HepG2 (cell line): ENCODE data around the gene MTFR1L. TPM values are rescaled to one million over a fixed set of nuclear protein-coding genes. Genes with fewer than 3 reads are reported as not detected.

Source experiments
- ARNT2 ChIP-seq: sonication (generic); formaldehyde crosslinking; IDR thresholded peaks from 2 replicates; pipeline ENCODE4 v1.8.0; 2022; ENCODE audit warnings: mild to moderate bottlenecking, low read depth, missing genetic modification reagents, moderate library complexity
- EED ChIP-seq: sonication (generic); formaldehyde crosslinking; IDR thresholded peaks from 2 replicates; pipeline ENCODE4 v1.5.0; 2020; ENCODE audit warnings: mild to moderate bottlenecking, missing genetic modification reagents
- FOXP1 ChIP-seq, 2 experiments: fragments of 450-650 bp in 1 of 2; IDR thresholded peaks; 2 replicates each; pipeline ENCODE4 v1.6.1; 2017 to 2018; ENCODE audit warnings: antibody characterized with exemption in 1 of 2
- GPN1 ChIP-seq: sonication (generic); formaldehyde crosslinking; IDR thresholded peaks from 2 replicates; pipeline ENCODE4 v1.5.1; 2020; ENCODE audit warnings: missing genetic modification reagents, borderline replicate concordance
- IRF2 ChIP-seq: IDR thresholded peaks from 2 replicates; pipeline ENCODE4 v1.6.1; 2018; ENCODE audit warnings: missing genetic modification reagents, missing compliant biosample characterization
- MAFG ChIP-seq: sonication (generic); formaldehyde crosslinking; IDR thresholded peaks from 2 replicates; pipeline ENCODE4 v1.5.1; 2020; ENCODE audit warnings: mild to moderate bottlenecking, missing genetic modification reagents
- MAX ChIP-seq: IDR thresholded peaks from 2 replicates; pipeline ENCODE4 v1.6.1; 2012; ENCODE audit warnings: inconsistent platforms
- NCOR1 ChIP-seq: fragments of 200-600 bp; sonication (generic); IDR thresholded peaks from 2 replicates; pipeline ENCODE4 v1.7.0; 2017; ENCODE audit warnings: antibody characterized with exemption, low read length, borderline replicate concordance
- PHF20 ChIP-seq: sonication (generic); formaldehyde crosslinking; IDR thresholded peaks from 2 replicates; pipeline ENCODE4 v1.5.0; 2020; ENCODE audit warnings: mild to moderate bottlenecking, missing genetic modification reagents
- SOX13 ChIP-seq, 3 experiments: fragments of 450-650 bp in 1 of 3; sonication (generic) in 1 of 3; formaldehyde crosslinking in 1 of 3; IDR thresholded peaks in 2 of 3; conservative IDR thresholded peaks in 1 of 3; 2 replicates each; pipeline versions ENCODE4 v1.5.0 to v1.6.1; 2016 to 2020; ENCODE audit warnings: antibody characterized with exemption in 1 of 3, mild to moderate bottlenecking in 1 of 3, missing compliant biosample characterization in 1 of 3, missing genetic modification reagents in 1 of 3, moderate library complexity in 1 of 3
- TBL1XR1 ChIP-seq: fragments of 150-350 bp; IDR thresholded peaks from 2 replicates; pipeline ENCODE4 v1.6.1; 2014; ENCODE audit warnings: borderline replicate concordance, low read length; ENCODE audit not compliant: partially characterized antibody
- ZFP36L2 ChIP-seq: sonication (generic); formaldehyde crosslinking; IDR thresholded peaks from 2 replicates; pipeline ENCODE4 v1.4.0; 2020; ENCODE audit warnings: missing genetic modification reagents
- ZNF101 ChIP-seq: sonication (generic); formaldehyde crosslinking; IDR thresholded peaks from 2 replicates; pipeline ENCODE4 v1.4.0; 2020; ENCODE audit warnings: mild to moderate bottlenecking, low read depth, missing genetic modification reagents, borderline replicate concordance
- ZNF180 ChIP-seq: sonication (generic); formaldehyde crosslinking; IDR thresholded peaks from 2 replicates; pipeline ENCODE4 v1.4.0; 2020; ENCODE audit warnings: low read depth, missing genetic modification reagents, borderline replicate concordance
- ZNF263 ChIP-seq: sonication (generic); formaldehyde crosslinking; IDR thresholded peaks from 2 replicates; pipeline ENCODE4 v1.4.0; 2020; ENCODE audit warnings: missing genetic modification reagents
- ZNF335 ChIP-seq: sonication (generic); formaldehyde crosslinking; IDR thresholded peaks from 2 replicates; pipeline ENCODE4 v1.4.0; 2020; ENCODE audit warnings: missing genetic modification reagents
- ZNF639 ChIP-seq: conservative IDR thresholded peaks from 2 replicates; pipeline ENCODE4 v1.6.1; 2018; ENCODE audit warnings: missing genetic modification reagents
- ZNF75D ChIP-seq: sonication (generic); formaldehyde crosslinking; IDR thresholded peaks from 2 replicates; pipeline ENCODE4 v1.8.1; 2023; ENCODE audit warnings: missing genetic modification reagents, mild to moderate bottlenecking, borderline replicate concordance
- ZNF780A ChIP-seq: sonication (generic); formaldehyde crosslinking; IDR thresholded peaks from 2 replicates; pipeline ENCODE4 v1.8.0; 2022; ENCODE audit warnings: mild to moderate bottlenecking, missing genetic modification reagents, moderate library complexity
- ZSCAN25 ChIP-seq: sonication (generic); formaldehyde crosslinking; IDR thresholded peaks from 2 replicates; pipeline ENCODE4 v1.8.0; 2022; ENCODE audit warnings: mild to moderate bottlenecking, missing genetic modification reagents
- ZSCAN30 ChIP-seq: sonication (generic); formaldehyde crosslinking; IDR thresholded peaks from 2 replicates; pipeline ENCODE4 v1.5.0; 2020; ENCODE audit warnings: mild to moderate bottlenecking, missing genetic modification reagents
- polyA plus RNA-seq, 8 experiments: library from polyadenylated mRNA; depleted of rRNA in 3 of 8; stranded (reverse) in 7 of 8; unstranded in 1 of 8; fragments of >200 nt; fragmentation: Illumina TruSeq in 4 of 8; extraction: Trizol in 4 of 8; gene quantifications; 2 replicates each; pipeline versions ENCODE4 v1.2.1 to v1.2.3, GENCODE V29; 2011 to 2016; ENCODE audit warnings: low read depth in 4 of 8, missing spikeins in 1 of 8, mixed read lengths in 1 of 8; ENCODE audit not compliant: insufficient read depth in 1 of 8
- total RNA-seq, 5 experiments: library from RNA; depleted of rRNA; stranded (reverse); fragments of >200 nt; fragmentation: Illumina TruSeq; extraction: Trizol; gene quantifications; 2 replicates each; pipeline ENCODE4 v1.2.3, GENCODE V29; 2016; ENCODE audit warnings: low read depth in 1 of 5
- TF ChIP-seq, protein P1 (sequence below): sonication (generic); formaldehyde crosslinking; IDR thresholded peaks from 2 replicates; pipeline ENCODE4 v1.4.0; 2020; ENCODE audit warnings: missing genetic modification reagents, borderline replicate concordance
- TF ChIP-seq, protein P2 (sequence below): sonication (generic); formaldehyde crosslinking; IDR thresholded peaks from 2 replicates; pipeline ENCODE4 v1.5.1; 2020; ENCODE audit warnings: mild to moderate bottlenecking, missing genetic modification reagents, moderate library complexity
- TF ChIP-seq, protein P3 (sequence below): sonication (generic); formaldehyde crosslinking; IDR thresholded peaks from 2 replicates; pipeline ENCODE4 v1.4.0; 2020; ENCODE audit warnings: missing genetic modification reagents

The MTFR1L gene
- total and polyA plus RNA-seq, 2 of the 13 experiments (the other 11 are each of a cell fraction or from before 2014, with no cell fraction given) = 38.0 to 55.7 TPM

- TF ChIP-seq, protein P1, sequence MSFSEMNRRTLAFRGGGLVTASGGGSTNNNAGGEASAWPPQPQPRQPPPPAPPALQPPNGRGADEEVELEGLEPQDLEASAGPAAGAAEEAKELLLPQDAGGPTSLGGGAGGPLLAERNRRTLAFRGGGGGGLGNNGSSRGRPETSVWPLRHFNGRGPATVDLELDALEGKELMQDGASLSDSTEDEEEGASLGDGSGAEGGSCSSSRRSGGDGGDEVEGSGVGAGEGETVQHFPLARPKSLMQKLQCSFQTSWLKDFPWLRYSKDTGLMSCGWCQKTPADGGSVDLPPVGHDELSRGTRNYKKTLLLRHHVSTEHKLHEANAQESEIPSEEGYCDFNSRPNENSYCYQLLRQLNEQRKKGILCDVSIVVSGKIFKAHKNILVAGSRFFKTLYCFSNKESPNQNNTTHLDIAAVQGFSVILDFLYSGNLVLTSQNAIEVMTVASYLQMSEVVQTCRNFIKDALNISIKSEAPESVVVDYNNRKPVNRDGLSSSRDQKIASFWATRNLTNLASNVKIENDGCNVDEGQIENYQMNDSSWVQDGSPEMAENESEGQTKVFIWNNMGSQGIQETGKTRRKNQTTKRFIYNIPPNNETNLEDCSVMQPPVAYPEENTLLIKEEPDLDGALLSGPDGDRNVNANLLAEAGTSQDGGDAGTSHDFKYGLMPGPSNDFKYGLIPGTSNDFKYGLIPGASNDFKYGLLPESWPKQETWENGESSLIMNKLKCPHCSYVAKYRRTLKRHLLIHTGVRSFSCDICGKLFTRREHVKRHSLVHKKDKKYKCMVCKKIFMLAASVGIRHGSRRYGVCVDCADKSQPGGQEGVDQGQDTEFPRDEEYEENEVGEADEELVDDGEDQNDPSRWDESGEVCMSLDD = peak; percentile 66; the same call in 1 of the 2 replicates
- 0 out of 2 replicates have a peak, but pooled peaks have one; percentile 35 for TF ChIP-seq NCOR1
- no peak for TF ChIP-seq ZSCAN25
- no peak for TF ChIP-seq IRF2 (CRISPR knock-in tag)
- no peak for TF ChIP-seq EED (CRISPR knock-in tag)
- TF ChIP-seq ZSCAN30 = no peak
- TF ChIP-seq FOXP1 (IDR thresholded peaks at IDR 0.05) = no peak
- TF ChIP-seq FOXP1 (CRISPR knock-in tag; IDR thresholded peaks at IDR 0.05) = no peak
- no peak for TF ChIP-seq ZNF101
- 0 out of 2 replicates have a peak, but pooled peaks have one; percentile 63 for TF ChIP-seq ZNF335 (CRISPR knock-in tag)
- no peak for TF ChIP-seq TBL1XR1
- TF ChIP-seq SOX13 (IDR thresholded peaks at IDR 0.05) = 0 out of 2 replicates have a peak, but pooled peaks have one; percentile 8
- TF ChIP-seq SOX13 (CRISPR knock-in tag; conservative IDR thresholded peaks at IDR 0.05 in 1 of 2, IDR thresholded peaks at IDR 0.05 in 1 of 2) = no peak; a peak in 1 of 4 replicates
- peak; percentile 58 for TF ChIP-seq PHF20 (CRISPR knock-in tag)
- peak; percentile 94 for TF ChIP-seq ARNT2 (CRISPR knock-in tag)
- TF ChIP-seq ZNF263 (CRISPR knock-in tag) = peak; percentile 98
- no peak for TF ChIP-seq MAFG (CRISPR knock-in tag)
- TF ChIP-seq MAX = peak; percentile 99
- TF ChIP-seq GPN1 (CRISPR knock-in tag) = no peak
- no peak for TF ChIP-seq ZNF180 (CRISPR knock-in tag)
- 0 out of 2 replicates have a peak, but pooled peaks have one; percentile 41 for TF ChIP-seq ZNF639
- TF ChIP-seq, protein P2, sequence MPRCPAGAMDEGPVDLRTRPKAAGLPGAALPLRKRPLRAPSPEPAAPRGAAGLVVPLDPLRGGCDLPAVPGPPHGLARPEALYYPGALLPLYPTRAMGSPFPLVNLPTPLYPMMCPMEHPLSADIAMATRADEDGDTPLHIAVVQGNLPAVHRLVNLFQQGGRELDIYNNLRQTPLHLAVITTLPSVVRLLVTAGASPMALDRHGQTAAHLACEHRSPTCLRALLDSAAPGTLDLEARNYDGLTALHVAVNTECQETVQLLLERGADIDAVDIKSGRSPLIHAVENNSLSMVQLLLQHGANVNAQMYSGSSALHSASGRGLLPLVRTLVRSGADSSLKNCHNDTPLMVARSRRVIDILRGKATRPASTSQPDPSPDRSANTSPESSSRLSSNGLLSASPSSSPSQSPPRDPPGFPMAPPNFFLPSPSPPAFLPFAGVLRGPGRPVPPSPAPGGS (CRISPR knock-in tag) = peak; percentile 87
- TF ChIP-seq ZNF780A (CRISPR knock-in tag) = no peak
- 0 out of 2 replicates have a peak, but pooled peaks have one; percentile 32 for TF ChIP-seq ZFP36L2
- TF ChIP-seq ZNF75D (CRISPR knock-in tag) = no peak
- TF ChIP-seq, protein P3, sequence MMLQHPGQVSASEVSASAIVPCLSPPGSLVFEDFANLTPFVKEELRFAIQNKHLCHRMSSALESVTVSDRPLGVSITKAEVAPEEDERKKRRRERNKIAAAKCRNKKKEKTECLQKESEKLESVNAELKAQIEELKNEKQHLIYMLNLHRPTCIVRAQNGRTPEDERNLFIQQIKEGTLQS (CRISPR knock-in tag) = peak; percentile 64; the same call in 1 of the 2 replicates
Observed at GRCh38 chr1:25875154-25875855, 55.6 kb downstream of the MTFR1L start, which contains the start of gene PAQR7 (continued).
